DOHH2 (cell line): ENCODE measurements around the gene FCRL4.

Source experiments
- CTCF ChIP-seq: fragments of 200-600 bp; sonication (generic); IDR thresholded peaks from one replicate; pipeline ENCODE4 v1.5.1; 2014; ENCODE audit warnings: antibody characterized with exemption, mild to moderate bottlenecking, low read depth, low read length; ENCODE audit not compliant: poor library complexity, severe bottlenecking
- EZH2phosphoT487 ChIP-seq: fragments of 200-600 bp; sonication (generic); IDR thresholded peaks from 2 replicates; pipeline ENCODE4 v1.6.1; 2017; ENCODE audit warnings: borderline replicate concordance, mild to moderate bottlenecking, antibody characterized with exemption, low read length, moderate library complexity, mixed read lengths

- TF ChIP-seq CTCF (no peak), EZH2phosphoT487 (no peak)
Measured at GRCh38 chr1:157523774-157524493, 74.0 kb downstream of the FCRL4 start.
